Measurements from ENCODE around the gene R3HDM4.
"Not testable (repeated sequence)": the region's sequence is repeated elsewhere in the genome, so short reads cannot be mapped to it uniquely, and the experiment has no call there.

Gene R3HDM4

GRCh38 chr19:852136-853013 lies 60.6 kb downstream of the R3HDM4 start, which contains the start of gene ELANE:
Gene ELANE (plus strand): TSS chr19:852303. CDS start chr19:852329, 26 bp downstream.
- FAIRE-seq (no peak), DNase-seq (ENCODE audit: insufficient read length, low spot score) (no peak)
- TF ChIP-seq CTCF (IDR thresholded peaks at IDR 0.05; ENCODE audit: insufficient read depth, missing control alignments): no peak

- FAIRE-seq (no peak), DNase-seq (ENCODE audit: insufficient read length, low spot score) (no peak)
- TF ChIP-seq CTCF (IDR thresholded peaks at IDR 0.05; ENCODE audit: insufficient read depth, missing control alignments): no peak
These were observed 62.1 kb downstream of the R3HDM4 start for GRCh38 chr19:850979-851335.

GRCh38 chr19:850221-850978 lies 62.6 kb downstream of the R3HDM4 start:
- FAIRE-seq (no peak), DNase-seq (ENCODE audit: insufficient read length, low spot score) (no peak)
- no peak for TF ChIP-seq CTCF (IDR thresholded peaks at IDR 0.05; ENCODE audit: insufficient read depth, missing control alignments)

GRCh38 chr19:849195-849594 lies 63.8 kb downstream of the R3HDM4 start:
- FAIRE-seq; DNase-seq (ENCODE audit: insufficient read length, low spot score): not testable (repeated sequence)

- FAIRE-seq: no peak
- no peak for TF ChIP-seq CTCF (IDR thresholded peaks at IDR 0.05; ENCODE audit: insufficient read depth, missing control alignments)
- no peak for DNase-seq (ENCODE audit: insufficient read length, low spot score)
These were observed 64.6 kb downstream of the R3HDM4 start for GRCh38 chr19:848386-848921.

Measured in D721Med (cell line).